Measurements from ENCODE around the gene GABRA5. TPM values are rescaled to one million over a fixed set of nuclear protein-coding genes. Genes with fewer than 3 reads are reported as not detected.
A peak's percentile ranks its signal among the peaks of the same experiment; 100 is the strongest.

Gene GABRA5
- total RNA-seq, 1 donor, result 0.43 TPM

GRCh38 chr15:26844901-26845300 is 22.0 kb upstream of the GABRA5 start:
- no peak overlapping the region for H3K4me3 ChIP-seq (ENCODE audit: low read depth, low read length)
- TF ChIP-seq, protein P1, sequence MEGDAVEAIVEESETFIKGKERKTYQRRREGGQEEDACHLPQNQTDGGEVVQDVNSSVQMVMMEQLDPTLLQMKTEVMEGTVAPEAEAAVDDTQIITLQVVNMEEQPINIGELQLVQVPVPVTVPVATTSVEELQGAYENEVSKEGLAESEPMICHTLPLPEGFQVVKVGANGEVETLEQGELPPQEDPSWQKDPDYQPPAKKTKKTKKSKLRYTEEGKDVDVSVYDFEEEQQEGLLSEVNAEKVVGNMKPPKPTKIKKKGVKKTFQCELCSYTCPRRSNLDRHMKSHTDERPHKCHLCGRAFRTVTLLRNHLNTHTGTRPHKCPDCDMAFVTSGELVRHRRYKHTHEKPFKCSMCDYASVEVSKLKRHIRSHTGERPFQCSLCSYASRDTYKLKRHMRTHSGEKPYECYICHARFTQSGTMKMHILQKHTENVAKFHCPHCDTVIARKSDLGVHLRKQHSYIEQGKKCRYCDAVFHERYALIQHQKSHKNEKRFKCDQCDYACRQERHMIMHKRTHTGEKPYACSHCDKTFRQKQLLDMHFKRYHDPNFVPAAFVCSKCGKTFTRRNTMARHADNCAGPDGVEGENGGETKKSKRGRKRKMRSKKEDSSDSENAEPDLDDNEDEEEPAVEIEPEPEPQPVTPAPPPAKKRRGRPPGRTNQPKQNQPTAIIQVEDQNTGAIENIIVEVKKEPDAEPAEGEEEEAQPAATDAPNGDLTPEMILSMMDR (IDR thresholded peaks at IDR 0.05; ENCODE audit: insufficient read depth, low read depth, low read length), result no peak
- DNase-seq (ENCODE audit: low read depth), result no peak

DNA sequence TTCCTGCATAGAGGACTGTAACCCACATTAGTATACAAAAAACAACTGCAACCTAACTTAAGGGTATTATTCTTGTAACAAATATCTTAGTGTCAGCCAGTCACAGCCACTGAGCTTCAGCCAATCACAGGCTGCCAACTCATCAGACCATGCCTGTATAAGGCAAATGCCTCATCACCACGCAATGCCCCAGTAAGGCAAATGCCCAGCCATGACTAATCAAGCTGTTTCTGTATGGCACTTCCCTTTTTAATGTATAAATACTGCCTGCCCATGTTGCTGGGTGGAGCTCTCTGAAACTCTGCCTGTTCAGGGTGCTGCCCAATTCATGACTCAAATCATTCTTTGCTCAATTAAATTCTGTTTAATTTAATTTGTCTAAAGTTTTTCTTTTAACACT is 18.4 kb upstream of the GABRA5 start:
- TF ChIP-seq, protein P1 (IDR thresholded peaks at IDR 0.05; ENCODE audit: insufficient read depth, low read depth, low read length), result no peak
- no peak overlapping the region for H3K4me3 ChIP-seq (ENCODE audit: low read depth, low read length)
- no peak for DNase-seq (ENCODE audit: low read depth)

- DNase-seq (ENCODE audit: low read depth), result no peak
- TF ChIP-seq, protein P1 (IDR thresholded peaks at IDR 0.05; ENCODE audit: insufficient read depth, low read depth, low read length), result no peak
- no peak overlapping the region for H3K4me3 ChIP-seq (ENCODE audit: low read depth, low read length)
These were observed 16.7 kb upstream of the GABRA5 start for GRCh38 chr15:26850161-26850560.

GRCh38 chr15:26852980-26853379 is 13.9 kb upstream of the GABRA5 start:
- no peak overlapping the region for H3K4me3 ChIP-seq (ENCODE audit: low read depth, low read length)
- TF ChIP-seq, protein P1 (IDR thresholded peaks at IDR 0.05; ENCODE audit: insufficient read depth, low read depth, low read length), result no peak
- DNase-seq (ENCODE audit: low read depth), result no peak

GRCh38 chr15:26854435-26854834 is 12.4 kb upstream of the GABRA5 start:
- TF ChIP-seq, protein P1 (IDR thresholded peaks at IDR 0.05; ENCODE audit: insufficient read depth, low read depth, low read length), result no peak
- no peak overlapping the region for H3K4me3 ChIP-seq (ENCODE audit: low read depth, low read length)
- DNase-seq (ENCODE audit: low read depth), result no peak

- DNase-seq (ENCODE audit: low read depth), result peak; percentile 10
- no peak overlapping the region for H3K4me3 ChIP-seq (ENCODE audit: low read depth, low read length)
These were observed 2.1 kb upstream of the GABRA5 start for GRCh38 chr15:26864664-26865191.

More at GRCh38 chr15:26864664-26865191, 2.1 kb upstream of the GABRA5 start:
- TF ChIP-seq, protein P1 (IDR thresholded peaks at IDR 0.05; ENCODE audit: insufficient read depth, low read depth, low read length), result peak; percentile 45

Measured in fibroblast of villous mesenchyme (primary cell).